ENCODE measurements around the gene XPA. TPM values are rescaled to one million over a fixed set of nuclear protein-coding genes. Genes with fewer than 3 reads are reported as not detected.
A peak's percentile ranks its signal among the peaks of the same experiment; 100 is the strongest.

Gene XPA
- total RNA-seq, 4 donors from 2014 or later: 16.6 to 27.8 (median 20.0) TPM

GRCh38 chr9:97675655-97676054 lies 21.5 kb downstream of the XPA start:
- no peak overlapping the region for H3K4me3 ChIP-seq
- H3K4me1 ChIP-seq: no peaks in the 10 kb centered on the region
- H3K36me3 ChIP-seq: peaks cover 0 to 82% (median 0%) of the 10 kb centered on the region in 3 donors
- no peak for DNase-seq (ENCODE audit: low spot score in 2 of 2)
- no peaks in the 10 kb centered on the region for H3K27me3 ChIP-seq
- no peak for TF ChIP-seq EP300 (IDR thresholded peaks at IDR 0.05)
- no peak for TF ChIP-seq POLR2A (IDR thresholded peaks at IDR 0.05)
- no peak overlapping the region for H3K27ac ChIP-seq
- H3K9me3 ChIP-seq: no peaks in the 10 kb centered on the region
- 59 to 65% methylated on average over 3 of the region's 3 CpGs for WGBS, 2 donors

- TF ChIP-seq EP300 (IDR thresholded peaks at IDR 0.05) (no peak), POLR2A (IDR thresholded peaks at IDR 0.05) (no peak), CTCF (IDR thresholded peaks at IDR 0.05) (no peak)
- no peak for DNase-seq (ENCODE audit: low spot score in 2 of 2)
Observed at GRCh38 chr9:97673922-97674321, 23.2 kb downstream of the XPA start.

GRCh38 chr9:97672403-97672802 lies 24.7 kb downstream of the XPA start:
- WGBS, 2 donors: 83 to 84% methylated on average over 3 of the region's 3 CpGs

More at GRCh38 chr9:97673922-97674321, 23.2 kb downstream of the XPA start:
- Histone ChIP-seq H3K9me3 (no peaks in the 10 kb centered on the region), H3K27me3 (no peaks in the 10 kb centered on the region), H3K4me1 (no peaks in the 10 kb centered on the region), H3K4me3 (no peak overlapping the region), H3K27ac (no peak overlapping the region), H3K36me3 (peaks cover 0 to 90% (median 14%) of the 10 kb centered on the region in 3 donors)
- WGBS, 2 donors: 92 to 94% methylated on average over 3 of the region's 3 CpGs

GRCh38 chr9:97670586-97670985 lies 26.6 kb downstream of the XPA start:
- WGBS, 2 donors: 62 to 64% methylated on average over 3 of the region's 3 CpGs
- no peak overlapping the region for H3K4me3 ChIP-seq
- H3K36me3 ChIP-seq: peaks cover 0 to 100% (median 18%) of the 10 kb centered on the region in 3 donors

More at GRCh38 chr9:97672403-97672802, 24.7 kb downstream of the XPA start:
- TF ChIP-seq CTCF (IDR thresholded peaks at IDR 0.05): no peak
- TF ChIP-seq POLR2A (IDR thresholded peaks at IDR 0.05): no peak
- TF ChIP-seq EP300 (IDR thresholded peaks at IDR 0.05): no peak
- H3K4me1 ChIP-seq: no peaks in the 10 kb centered on the region
- H3K27me3 ChIP-seq: no peaks in the 10 kb centered on the region
- H3K27ac ChIP-seq: no peak overlapping the region
- DNase-seq (ENCODE audit: low spot score in 2 of 2): no peak
- H3K9me3 ChIP-seq: no peaks in the 10 kb centered on the region
- peaks cover 0 to 96% (median 18%) of the 10 kb centered on the region in 3 donors for H3K36me3 ChIP-seq
- no peak overlapping the region for H3K4me3 ChIP-seq

GRCh38 chr9:97668485-97668884 lies 28.7 kb downstream of the XPA start:
- no peak overlapping the region for H3K27ac ChIP-seq
- H3K27me3 ChIP-seq: no peaks in the 10 kb centered on the region
- H3K36me3 ChIP-seq: peaks cover 0 to 100% (median 29%) of the 10 kb centered on the region in 3 donors
- no peak overlapping the region for H3K4me3 ChIP-seq
- TF ChIP-seq POLR2A (IDR thresholded peaks at IDR 0.05) (no peak), CTCF (IDR thresholded peaks at IDR 0.05) (no peak), EP300 (IDR thresholded peaks at IDR 0.05) (no peak)
- no peaks in the 10 kb centered on the region for H3K4me1 ChIP-seq
- DNase-seq (ENCODE audit: low spot score in 2 of 2): no peak
- WGBS, 2 donors: 90 to 94% methylated on average over 3 of the region's 3 CpGs
- no peaks in the 10 kb centered on the region for H3K9me3 ChIP-seq

More at GRCh38 chr9:97670586-97670985, 26.6 kb downstream of the XPA start:
- Histone ChIP-seq H3K27ac (peak overlapping the region in 1 of 4 donors; percentile 10), H3K27me3 (no peaks in the 10 kb centered on the region), H3K9me3 (no peaks in the 10 kb centered on the region), H3K4me1 (no peaks in the 10 kb centered on the region)
- no peak for DNase-seq (ENCODE audit: low spot score in 2 of 2)
- no peak for TF ChIP-seq CTCF (IDR thresholded peaks at IDR 0.05)
- TF ChIP-seq EP300 (IDR thresholded peaks at IDR 0.05): no peak
- no peak for TF ChIP-seq POLR2A (IDR thresholded peaks at IDR 0.05)
